ENCODE measurements around the gene EFNA1. TPM values are rescaled to one million over a fixed set of nuclear protein-coding genes. Genes with fewer than 3 reads are reported as not detected.

Gene EFNA1
- total and polyA plus RNA-seq, 2 of the 13 experiments (the other 11 are each of a cell fraction or from before 2014, with no cell fraction given) = 81.8 to 874 TPM

- TF ChIP-seq TCF12 (IDR thresholded peaks at IDR 0.05) = no peak
- TF ChIP-seq TCF12 (CRISPR knock-in tag; IDR thresholded peaks at IDR 0.05) = peak; percentile 99
- peak; percentile 81; the same call in 1 of the 2 replicates for TF ChIP-seq SMAD9 (CRISPR knock-in tag; IDR thresholded peaks at IDR 0.05)
- no peak for TF ChIP-seq ZNF292 (CRISPR knock-in tag; IDR thresholded peaks at IDR 0.05; ENCODE audit: borderline replicate concordance, low read depth)
- TF ChIP-seq, protein P1, sequence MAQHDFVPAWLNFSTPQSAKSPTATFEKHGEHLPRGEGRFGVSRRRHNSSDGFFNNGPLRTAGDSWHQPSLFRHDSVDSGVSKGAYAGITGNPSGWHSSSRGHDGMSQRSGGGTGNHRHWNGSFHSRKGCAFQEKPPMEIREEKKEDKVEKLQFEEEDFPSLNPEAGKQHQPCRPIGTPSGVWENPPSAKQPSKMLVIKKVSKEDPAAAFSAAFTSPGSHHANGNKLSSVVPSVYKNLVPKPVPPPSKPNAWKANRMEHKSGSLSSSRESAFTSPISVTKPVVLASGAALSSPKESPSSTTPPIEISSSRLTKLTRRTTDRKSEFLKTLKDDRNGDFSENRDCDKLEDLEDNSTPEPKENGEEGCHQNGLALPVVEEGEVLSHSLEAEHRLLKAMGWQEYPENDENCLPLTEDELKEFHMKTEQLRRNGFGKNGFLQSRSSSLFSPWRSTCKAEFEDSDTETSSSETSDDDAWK (CRISPR knock-in tag; IDR thresholded peaks at IDR 0.05) = no peak
- TF ChIP-seq PHF5A (CRISPR knock-in tag; IDR thresholded peaks at IDR 0.05; ENCODE audit: low read depth, unreplicated experiment) = peak; percentile 69
- TF ChIP-seq ZNF550 (CRISPR knock-in tag; IDR thresholded peaks at IDR 0.05; ENCODE audit: borderline replicate concordance) = no peak
- no peak; the same call in 1 of the 2 replicates for TF ChIP-seq ZNF879 (CRISPR knock-in tag; IDR thresholded peaks at IDR 0.05)
- TF ChIP-seq, protein P2, sequence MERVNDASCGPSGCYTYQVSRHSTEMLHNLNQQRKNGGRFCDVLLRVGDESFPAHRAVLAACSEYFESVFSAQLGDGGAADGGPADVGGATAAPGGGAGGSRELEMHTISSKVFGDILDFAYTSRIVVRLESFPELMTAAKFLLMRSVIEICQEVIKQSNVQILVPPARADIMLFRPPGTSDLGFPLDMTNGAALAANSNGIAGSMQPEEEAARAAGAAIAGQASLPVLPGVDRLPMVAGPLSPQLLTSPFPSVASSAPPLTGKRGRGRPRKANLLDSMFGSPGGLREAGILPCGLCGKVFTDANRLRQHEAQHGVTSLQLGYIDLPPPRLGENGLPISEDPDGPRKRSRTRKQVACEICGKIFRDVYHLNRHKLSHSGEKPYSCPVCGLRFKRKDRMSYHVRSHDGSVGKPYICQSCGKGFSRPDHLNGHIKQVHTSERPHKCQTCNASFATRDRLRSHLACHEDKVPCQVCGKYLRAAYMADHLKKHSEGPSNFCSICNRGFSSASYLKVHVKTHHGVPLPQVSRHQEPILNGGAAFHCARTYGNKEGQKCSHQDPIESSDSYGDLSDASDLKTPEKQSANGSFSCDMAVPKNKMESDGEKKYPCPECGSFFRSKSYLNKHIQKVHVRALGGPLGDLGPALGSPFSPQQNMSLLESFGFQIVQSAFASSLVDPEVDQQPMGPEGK (CRISPR knock-in tag; IDR thresholded peaks at IDR 0.05) = peak; percentile 99
- TF ChIP-seq, protein P3, sequence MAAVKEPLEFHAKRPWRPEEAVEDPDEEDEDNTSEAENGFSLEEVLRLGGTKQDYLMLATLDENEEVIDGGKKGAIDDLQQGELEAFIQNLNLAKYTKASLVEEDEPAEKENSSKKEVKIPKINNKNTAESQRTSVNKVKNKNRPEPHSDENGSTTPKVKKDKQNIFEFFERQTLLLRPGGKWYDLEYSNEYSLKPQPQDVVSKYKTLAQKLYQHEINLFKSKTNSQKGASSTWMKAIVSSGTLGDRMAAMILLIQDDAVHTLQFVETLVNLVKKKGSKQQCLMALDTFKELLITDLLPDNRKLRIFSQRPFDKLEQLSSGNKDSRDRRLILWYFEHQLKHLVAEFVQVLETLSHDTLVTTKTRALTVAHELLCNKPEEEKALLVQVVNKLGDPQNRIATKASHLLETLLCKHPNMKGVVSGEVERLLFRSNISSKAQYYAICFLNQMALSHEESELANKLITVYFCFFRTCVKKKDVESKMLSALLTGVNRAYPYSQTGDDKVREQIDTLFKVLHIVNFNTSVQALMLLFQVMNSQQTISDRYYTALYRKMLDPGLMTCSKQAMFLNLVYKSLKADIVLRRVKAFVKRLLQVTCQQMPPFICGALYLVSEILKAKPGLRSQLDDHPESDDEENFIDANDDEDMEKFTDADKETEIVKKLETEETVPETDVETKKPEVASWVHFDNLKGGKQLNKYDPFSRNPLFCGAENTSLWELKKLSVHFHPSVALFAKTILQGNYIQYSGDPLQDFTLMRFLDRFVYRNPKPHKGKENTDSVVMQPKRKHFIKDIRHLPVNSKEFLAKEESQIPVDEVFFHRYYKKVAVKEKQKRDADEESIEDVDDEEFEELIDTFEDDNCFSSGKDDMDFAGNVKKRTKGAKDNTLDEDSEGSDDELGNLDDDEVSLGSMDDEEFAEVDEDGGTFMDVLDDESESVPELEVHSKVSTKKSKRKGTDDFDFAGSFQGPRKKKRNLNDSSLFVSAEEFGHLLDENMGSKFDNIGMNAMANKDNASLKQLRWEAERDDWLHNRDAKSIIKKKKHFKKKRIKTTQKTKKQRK (IDR thresholded peaks at IDR 0.05; ENCODE audit: low read length) = no peak
- TF ChIP-seq TARDBP (CRISPR knock-in tag; IDR thresholded peaks at IDR 0.05) = peak; percentile 99
- peak; percentile 93 for TF ChIP-seq ZNF781 (CRISPR knock-in tag; IDR thresholded peaks at IDR 0.05; ENCODE audit: borderline replicate concordance, not compliant biosample characterization)
- TF ChIP-seq NFRKB (IDR thresholded peaks at IDR 0.05) = no peak
- peak; percentile 65; the same call in 1 of the 2 replicates for TF ChIP-seq BRF2 (CRISPR knock-in tag; IDR thresholded peaks at IDR 0.05)
- TF ChIP-seq CENPX (CRISPR knock-in tag; IDR thresholded peaks at IDR 0.05) = no peak
- TF ChIP-seq, protein P4, sequence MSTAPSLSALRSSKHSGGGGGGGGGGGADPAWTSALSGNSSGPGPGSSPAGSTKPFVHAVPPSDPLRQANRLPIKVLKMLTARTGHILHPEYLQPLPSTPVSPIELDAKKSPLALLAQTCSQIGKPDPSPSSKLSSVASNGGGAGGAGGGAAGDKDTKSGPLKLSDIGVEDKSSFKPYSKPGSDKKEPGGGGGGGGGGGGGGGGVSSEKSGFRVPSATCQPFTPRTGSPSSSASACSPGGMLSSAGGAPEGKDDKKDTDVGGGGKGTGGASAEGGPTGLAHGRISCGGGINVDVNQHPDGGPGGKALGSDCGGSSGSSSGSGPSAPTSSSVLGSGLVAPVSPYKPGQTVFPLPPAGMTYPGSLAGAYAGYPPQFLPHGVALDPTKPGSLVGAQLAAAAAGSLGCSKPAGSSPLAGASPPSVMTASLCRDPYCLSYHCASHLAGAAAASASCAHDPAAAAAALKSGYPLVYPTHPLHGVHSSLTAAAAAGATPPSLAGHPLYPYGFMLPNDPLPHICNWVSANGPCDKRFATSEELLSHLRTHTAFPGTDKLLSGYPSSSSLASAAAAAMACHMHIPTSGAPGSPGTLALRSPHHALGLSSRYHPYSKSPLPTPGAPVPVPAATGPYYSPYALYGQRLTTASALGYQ (CRISPR knock-in tag; IDR thresholded peaks at IDR 0.05) = peak; percentile 97
- no peak for TF ChIP-seq CC2D1A (CRISPR knock-in tag; IDR thresholded peaks at IDR 0.05)
- peak; percentile 99 for TF ChIP-seq ERF (CRISPR knock-in tag; IDR thresholded peaks at IDR 0.05)
- peak; percentile 96 for TF ChIP-seq ZNF547 (CRISPR knock-in tag; IDR thresholded peaks at IDR 0.05)
- no peak for TF ChIP-seq CCAR2 (optimal IDR thresholded peaks at IDR 0.05; ENCODE audit: low read depth, low read length)
- TF ChIP-seq ZNF232 (CRISPR knock-in tag; IDR thresholded peaks at IDR 0.05; ENCODE audit: borderline replicate concordance) = peak; percentile 91; the same call in 1 of the 2 replicates
Observed at GRCh38 chr1:155125946-155126555, 1.6 kb upstream of the EFNA1 start (continued).

All from HepG2 (cell line).